ENCODE results near the gene FAM229A. TPM values are rescaled to one million over a fixed set of nuclear protein-coding genes. Genes with fewer than 3 reads are reported as not detected.

FAM229A gene
- total RNA-seq, 1 donor = 2.5 TPM

DNA sequence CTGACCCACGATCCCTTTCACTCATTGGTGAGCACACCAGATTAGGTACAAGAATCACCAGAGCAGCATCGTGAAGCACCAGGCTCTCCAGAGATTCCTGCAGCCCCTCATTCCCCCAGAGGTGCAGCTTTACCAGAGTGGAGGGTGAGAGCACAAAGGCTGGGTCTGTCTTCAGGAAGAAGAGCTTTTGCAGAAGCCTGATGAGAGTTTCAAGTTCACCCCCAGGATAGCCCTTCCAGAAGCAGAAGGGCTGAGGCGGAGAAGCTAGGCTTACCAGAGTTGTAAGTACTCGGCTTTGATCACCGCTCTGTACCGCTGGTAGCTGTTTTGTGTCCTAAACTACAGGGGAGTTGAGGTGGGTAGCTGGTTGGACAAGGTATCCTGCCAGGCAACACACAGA, 3.2 kb upstream of the FAM229A start:
- Histone ChIP-seq H3K79me2 (ENCODE audit: insufficient read depth, low read length) (no peaks in the 10 kb centered on the region), H3K27ac (ENCODE audit: low read depth, low read length) (no peak overlapping the region), H2AFZ (ENCODE audit: low read length) (no peak overlapping the region), H3K4me3 (ENCODE audit: insufficient read depth, low read length) (no peak overlapping the region), H4K20me1 (ENCODE audit: insufficient read depth, low read length) (peaks cover 8% of the 10 kb centered on the region), H3K27me3 (ENCODE audit: insufficient read depth, low read length) (no peaks in the 10 kb centered on the region), H3K4me1 (ENCODE audit: insufficient read depth, low read length) (peaks cover 8% of the 10 kb centered on the region), H3K9me3 (ENCODE audit: low read depth, low read length) (no peaks in the 10 kb centered on the region), H3K36me3 (ENCODE audit: insufficient read depth, low read length) (peaks cover 54% of the 10 kb centered on the region), H3K4me2 (ENCODE audit: insufficient read depth, low read length) (no peak overlapping the region)
- DNase-seq (ENCODE audit: insufficient read length, low spot score, missing footprints) = peak; percentile 35
- no peak for TF ChIP-seq CTCF (IDR thresholded peaks at IDR 0.05; ENCODE audit: extremely low read depth, low read depth, low read length)

- TF ChIP-seq CTCF (IDR thresholded peaks at IDR 0.05; ENCODE audit: extremely low read depth, low read depth, low read length) = no peak
- H3K4me2 ChIP-seq (ENCODE audit: insufficient read depth, low read length) = no peak overlapping the region
- no peaks in the 10 kb centered on the region for H3K27me3 ChIP-seq (ENCODE audit: insufficient read depth, low read length)
- peak; percentile 66 for DNase-seq (ENCODE audit: insufficient read length, low spot score, missing footprints)
- peaks cover 8% of the 10 kb centered on the region for H3K4me1 ChIP-seq (ENCODE audit: insufficient read depth, low read length)
- peaks cover 8% of the 10 kb centered on the region for H4K20me1 ChIP-seq (ENCODE audit: insufficient read depth, low read length)
- H2AFZ ChIP-seq (ENCODE audit: low read length) = no peak overlapping the region
- no peaks in the 10 kb centered on the region for H3K9me3 ChIP-seq (ENCODE audit: low read depth, low read length)
- no peak overlapping the region for H3K27ac ChIP-seq (ENCODE audit: low read depth, low read length)
- H3K4me3 ChIP-seq (ENCODE audit: insufficient read depth, low read length) = no peak overlapping the region
- H3K36me3 ChIP-seq (ENCODE audit: insufficient read depth, low read length) = peaks cover 54% of the 10 kb centered on the region
- no peaks in the 10 kb centered on the region for H3K79me2 ChIP-seq (ENCODE audit: insufficient read depth, low read length)
Measured at GRCh38 chr1:32364836-32365235, 2.6 kb upstream of the FAM229A start.

- no peak overlapping the region for H3K27ac ChIP-seq (ENCODE audit: low read depth, low read length)
- peaks cover 48% of the 10 kb centered on the region for H3K36me3 ChIP-seq (ENCODE audit: insufficient read depth, low read length)
- no peak for TF ChIP-seq CTCF (IDR thresholded peaks at IDR 0.05; ENCODE audit: extremely low read depth, low read depth, low read length)
- H3K27me3 ChIP-seq (ENCODE audit: insufficient read depth, low read length) = no peaks in the 10 kb centered on the region
- no peak overlapping the region for H2AFZ ChIP-seq (ENCODE audit: low read length)
- H3K4me3 ChIP-seq (ENCODE audit: insufficient read depth, low read length) = no peak overlapping the region
- no peaks in the 10 kb centered on the region for H3K79me2 ChIP-seq (ENCODE audit: insufficient read depth, low read length)
- H3K4me2 ChIP-seq (ENCODE audit: insufficient read depth, low read length) = no peak overlapping the region
- peaks cover 8% of the 10 kb centered on the region for H3K4me1 ChIP-seq (ENCODE audit: insufficient read depth, low read length)
- no peaks in the 10 kb centered on the region for H3K9me3 ChIP-seq (ENCODE audit: low read depth, low read length)
- peaks cover 8% of the 10 kb centered on the region for H4K20me1 ChIP-seq (ENCODE audit: insufficient read depth, low read length)
- peak; percentile 83 for DNase-seq (ENCODE audit: insufficient read length, low spot score, missing footprints)
Measured at GRCh38 chr1:32363713-32364112, 1.4 kb upstream of the FAM229A start.

GRCh38 chr1:32361674-32362473, 411 bp downstream of the FAM229A start:
- H3K27me3 ChIP-seq (ENCODE audit: insufficient read depth, low read length) = no peaks in the 10 kb centered on the region
- peak overlapping the region; percentile 80 for H3K4me2 ChIP-seq (ENCODE audit: insufficient read depth, low read length)
- peak; percentile 94 for DNase-seq (ENCODE audit: insufficient read length, low spot score, missing footprints)
- peak overlapping the region; percentile 71 for H3K4me3 ChIP-seq (ENCODE audit: insufficient read depth, low read length)
- peak; percentile 29 for TF ChIP-seq CTCF (IDR thresholded peaks at IDR 0.05; ENCODE audit: extremely low read depth, low read depth, low read length)
- H3K9me3 ChIP-seq (ENCODE audit: low read depth, low read length) = no peaks in the 10 kb centered on the region
- H3K79me2 ChIP-seq (ENCODE audit: insufficient read depth, low read length) = no peaks in the 10 kb centered on the region
- peaks cover 8% of the 10 kb centered on the region for H3K4me1 ChIP-seq (ENCODE audit: insufficient read depth, low read length)
- H3K27ac ChIP-seq (ENCODE audit: low read depth, low read length) = peak overlapping the region; percentile 17
- peaks cover 30% of the 10 kb centered on the region for H3K36me3 ChIP-seq (ENCODE audit: insufficient read depth, low read length)
- no peak overlapping the region for H2AFZ ChIP-seq (ENCODE audit: low read length)
- H4K20me1 ChIP-seq (ENCODE audit: insufficient read depth, low read length) = peaks cover 8% of the 10 kb centered on the region

Data from osteoblast (primary cell).